KG1 (cell line): ENCODE results near the gene PA2G4.
"Not testable (repeated sequence)": the region's sequence is repeated elsewhere in the genome, so short reads cannot be mapped to it uniquely, and the experiment has no call there.

Experiments used
- DNase-seq: peaks from one replicate; lab custom pipeline; 2025; lab: John Stamatoyannopoulos, UW

The PA2G4 gene

DNA sequence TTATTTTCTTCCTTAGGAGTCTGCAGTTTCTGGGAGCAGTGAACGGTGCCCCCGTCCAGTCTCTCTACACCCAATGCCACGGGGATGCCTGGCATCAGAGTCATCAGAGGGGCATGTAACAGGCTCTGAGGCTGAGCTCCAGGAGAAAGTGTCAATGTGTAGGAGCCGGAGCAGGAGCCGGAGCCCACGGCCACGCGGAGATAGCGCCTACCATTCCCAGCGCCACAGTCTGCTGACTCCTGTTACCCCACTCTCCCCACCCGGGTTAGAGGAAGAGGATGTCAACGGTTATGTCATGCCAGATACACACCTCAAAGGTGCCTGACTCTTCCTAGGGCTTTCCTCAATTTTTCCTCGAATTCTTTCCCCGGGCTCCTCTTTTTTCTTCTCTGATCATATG lies 3.3 kb upstream of the PA2G4 start:
- no peak for DNase-seq

GRCh38 chr12:56102683-56103065 lies 1.7 kb upstream of the PA2G4 start:
- DNase-seq: no peak

GRCh38 chr12:56103066-56103711 lies 1.2 kb upstream of the PA2G4 start:
- DNase-seq: peak; percentile 3

DNA sequence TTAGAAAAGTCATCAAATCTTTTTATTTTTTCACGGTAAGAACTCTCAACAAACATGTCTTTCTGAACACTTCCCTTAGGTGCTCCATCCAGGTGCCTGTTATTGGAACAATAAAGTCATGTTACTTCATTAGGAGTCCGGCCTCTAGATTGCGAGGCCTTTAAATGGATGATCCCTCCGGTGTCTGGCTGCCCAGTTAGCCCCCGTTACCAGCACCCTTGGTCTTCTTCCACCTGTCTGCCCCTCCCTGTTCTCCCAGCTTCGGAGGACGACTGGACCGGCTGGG lies 593 bp upstream of the PA2G4 start:
- DNase-seq: no peak

DNA sequence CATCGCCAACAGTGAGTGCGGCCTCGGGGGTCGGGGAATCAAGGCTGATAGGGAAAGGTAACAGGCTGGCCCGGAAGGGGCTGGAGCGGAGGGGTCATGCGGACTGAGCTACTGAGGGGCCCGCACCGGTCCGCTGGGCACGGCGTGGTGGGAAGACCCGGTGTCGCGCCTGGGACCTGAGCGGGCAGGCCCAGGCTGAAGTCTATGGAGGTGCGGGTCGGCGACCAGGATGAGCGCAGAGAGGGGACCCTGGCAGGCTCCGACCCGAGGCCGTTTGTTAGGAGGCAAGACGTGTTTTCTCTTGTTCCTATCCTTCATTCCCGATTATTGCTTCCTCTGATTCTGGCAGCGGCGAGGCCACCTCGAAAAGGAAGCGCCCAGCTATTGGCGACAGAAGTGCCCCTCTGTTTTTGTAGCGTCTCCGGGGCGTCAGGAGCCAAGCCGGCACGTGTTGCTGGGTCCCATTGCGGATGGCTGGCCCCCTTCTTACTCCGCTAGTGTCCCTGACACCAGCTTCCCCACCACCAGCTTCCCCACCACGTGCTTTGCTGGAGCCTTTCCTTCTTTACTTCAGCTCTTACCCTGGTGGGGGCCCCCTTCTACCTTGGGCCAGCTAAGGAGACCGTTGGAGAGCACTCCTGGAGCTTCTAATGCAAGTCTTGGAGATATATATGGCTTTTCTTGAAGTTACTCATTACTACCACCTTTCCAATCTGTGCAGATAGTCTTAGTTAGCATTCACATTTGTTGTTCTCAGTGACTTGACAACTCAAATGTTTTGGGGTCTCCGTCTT lies 653 bp downstream of the PA2G4 start:
- no peak for DNase-seq

GRCh38 chr12:56105609-56105902 lies 1.2 kb downstream of the PA2G4 start:
- no peak for DNase-seq

GRCh38 chr12:56107242-56107641 lies 2.9 kb downstream of the PA2G4 start:
- DNase-seq: no peak

GRCh38 chr12:56110571-56110970 lies 6.2 kb downstream of the PA2G4 start:
- DNase-seq: no peak

DNA sequence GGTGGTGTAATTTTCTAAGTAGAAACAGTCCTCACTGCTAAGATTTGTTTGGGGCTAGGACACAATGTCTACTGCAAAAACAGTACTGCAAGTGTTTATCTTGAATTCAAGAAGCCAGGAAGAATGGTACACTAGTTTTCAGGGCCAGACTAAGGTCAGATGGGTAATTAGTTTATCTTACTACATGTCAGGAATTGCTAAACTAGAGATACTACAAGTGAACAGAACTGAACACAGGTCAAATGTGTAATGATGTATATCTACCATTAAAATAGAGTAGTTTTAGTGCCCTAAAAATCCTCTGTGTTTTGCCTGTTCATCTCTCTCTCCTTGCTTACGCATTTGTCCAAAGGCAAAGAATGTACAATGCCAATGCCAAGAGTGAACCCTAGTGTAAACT lies 9.7 kb downstream of the PA2G4 start:
- no peak for DNase-seq

GRCh38 chr12:56115329-56115728 lies 11.0 kb downstream of the PA2G4 start:
- DNase-seq: no peak

DNA sequence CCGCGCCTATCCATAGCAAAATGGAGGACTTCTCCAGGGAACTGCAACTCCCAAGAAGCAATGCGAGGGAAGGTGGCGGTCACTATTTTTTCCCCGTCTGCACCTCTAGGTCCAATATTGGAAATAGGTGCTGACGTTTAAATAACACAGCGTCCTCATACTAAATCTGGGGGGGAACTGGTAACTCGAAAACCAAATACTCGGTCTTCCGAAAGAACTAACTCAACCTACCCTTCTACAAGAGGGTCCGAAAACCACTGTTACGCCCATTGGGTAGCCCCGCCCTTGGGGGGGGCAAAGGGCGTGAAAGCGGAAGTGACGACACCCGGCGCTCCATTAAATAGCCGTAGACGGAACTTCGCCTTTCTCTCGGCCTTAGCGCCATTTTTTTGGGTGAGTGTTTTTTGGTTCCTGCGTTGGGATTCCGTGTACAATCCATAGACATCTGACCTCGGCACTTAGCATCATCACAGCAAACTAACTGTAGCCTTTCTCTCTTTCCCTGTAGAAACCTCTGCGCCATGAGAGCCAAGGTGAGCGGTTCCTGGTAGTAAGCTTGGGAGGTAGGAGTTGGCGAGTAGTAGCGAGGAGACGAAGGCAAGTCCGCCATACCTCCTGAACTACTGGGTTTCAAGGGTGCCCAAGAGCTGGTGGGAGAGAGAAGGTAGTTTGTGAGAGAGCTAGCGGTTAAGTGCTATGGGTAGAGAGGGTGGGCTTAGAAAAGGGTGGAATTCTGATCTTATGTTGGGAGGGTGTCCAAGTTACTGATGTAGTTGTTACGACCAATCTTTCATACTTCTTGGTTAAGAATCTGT lies 12.1 kb downstream of the PA2G4 start, which contains the start of gene RPL41:
Gene RPL41, plus strand, starts transcription at position 367 of the 815 bp plus-strand sequence.
- DNase-seq: peak; percentile 64

GRCh38 chr12:56117082-56117706 lies 12.8 kb downstream of the PA2G4 start:
- not testable (repeated sequence) for DNase-seq

GRCh38 chr12:56117778-56118687 lies 13.7 kb downstream of the PA2G4 start, which contains the start of gene ZC3H10:
ZC3H10 (plus strand) TSS chr12:56118266; CDS start chr12:56120563, 2,297 bp downstream.
- peak; percentile 72 for DNase-seq

DNA sequence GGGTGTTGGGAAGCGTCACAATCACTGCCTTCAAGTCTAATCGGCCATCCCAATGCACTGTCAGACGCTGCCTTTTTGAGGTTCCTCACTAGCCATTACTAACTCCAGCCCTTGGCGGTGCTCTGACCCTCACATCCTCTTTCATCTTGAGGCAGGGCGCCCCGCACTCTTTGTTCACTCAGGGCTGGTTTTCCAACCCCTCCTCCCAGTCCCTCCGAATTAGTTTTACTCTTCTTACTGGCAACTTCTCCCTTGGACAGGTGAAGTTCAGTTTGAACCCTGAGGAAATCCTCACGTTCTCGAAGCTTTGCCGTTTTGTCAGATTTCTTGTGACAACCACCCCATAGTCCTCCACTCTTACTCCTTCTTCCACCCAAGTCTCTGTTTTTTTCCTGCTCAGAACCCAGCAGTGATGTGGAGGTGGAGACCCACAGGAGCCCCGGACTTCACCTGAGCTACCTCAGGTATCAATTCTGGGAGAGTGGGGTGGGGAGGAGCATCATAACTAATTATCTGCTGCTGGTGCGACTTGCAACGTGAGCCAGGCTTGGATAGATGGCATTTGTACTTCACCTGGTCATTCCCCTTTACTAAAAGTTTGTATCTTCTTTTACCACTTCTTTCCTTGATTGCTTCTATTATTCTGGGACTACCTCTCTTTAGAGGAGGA lies 14.5 kb downstream of the PA2G4 start:
- DNase-seq: no peak

GRCh38 chr12:56119361-56119796 lies 15.0 kb downstream of the PA2G4 start:
- DNase-seq: no peak

- no peak for DNase-seq
Observed at GRCh38 chr12:56120158-56120846, 15.9 kb downstream of the PA2G4 start.

DNA sequence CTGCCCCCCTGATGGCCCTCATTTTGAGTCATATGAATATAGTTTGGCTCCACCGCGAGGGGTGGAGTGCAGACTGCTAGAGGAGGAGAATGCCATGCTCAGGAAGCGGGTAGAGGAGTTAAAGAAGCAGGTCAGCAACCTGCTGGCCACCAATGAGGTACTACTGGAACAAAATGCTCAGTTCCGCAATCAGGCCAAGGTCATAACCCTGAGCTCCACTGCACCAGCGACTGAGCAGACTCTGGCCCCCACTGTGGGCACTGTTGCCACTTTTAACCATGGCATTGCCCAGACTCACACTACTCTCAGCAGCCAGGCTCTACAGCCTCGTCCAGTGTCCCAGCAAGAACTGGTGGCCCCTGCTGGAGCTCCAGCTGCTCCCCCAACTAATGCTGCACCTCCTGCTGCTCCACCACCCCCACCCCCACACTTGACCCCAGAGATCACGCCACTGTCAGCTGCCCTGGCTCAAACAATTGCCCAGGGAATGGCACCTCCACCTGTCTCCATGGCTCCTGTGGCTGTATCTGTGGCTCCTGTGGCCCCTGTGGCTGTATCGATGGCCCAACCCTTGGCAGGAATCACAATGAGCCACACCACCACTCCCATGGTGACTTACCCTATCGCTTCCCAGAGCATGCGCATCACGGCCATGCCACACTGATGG lies 17.0 kb downstream of the PA2G4 start:
- DNase-seq: no peak

- DNase-seq: no peak
Observed at GRCh38 chr12:56122637-56123036, 18.3 kb downstream of the PA2G4 start.

GRCh38 chr12:56124133-56124532 lies 19.8 kb downstream of the PA2G4 start:
- DNase-seq: no peak
